HG02678 (cell line): ENCODE measurements around the gene FOXN1.

Experiments
- ATAC-seq: cut with Tn5 transposase; IDR thresholded peaks from one replicate; pipeline ENCODE4 v1.9.1; 2021; ENCODE audit warnings: mild to moderate bottlenecking, moderate library complexity; ENCODE audit not compliant: unreplicated experiment

The FOXN1 gene

GRCh38 chr17:28544402-28545140 lies 38.4 kb downstream of the FOXN1 start:
- ATAC-seq: no peak

DNA sequence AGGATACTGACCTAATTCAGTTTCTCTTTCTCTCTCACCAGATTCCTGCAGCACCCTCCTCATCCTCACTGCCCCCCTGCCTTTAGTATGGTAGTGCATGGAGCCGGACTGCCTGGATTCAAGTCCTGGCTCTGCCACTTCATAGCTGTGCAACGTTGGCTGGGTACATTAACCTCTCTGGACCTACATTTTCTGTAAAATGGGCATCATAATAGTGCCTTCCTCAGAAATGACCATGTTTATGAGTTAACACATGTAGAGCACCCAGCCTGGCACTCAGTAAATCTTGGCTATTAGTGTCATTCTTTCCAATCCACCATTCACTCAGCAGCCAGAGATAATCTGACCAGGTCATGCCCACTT lies 39.0 kb downstream of the FOXN1 start:
- ATAC-seq: no peak

DNA sequence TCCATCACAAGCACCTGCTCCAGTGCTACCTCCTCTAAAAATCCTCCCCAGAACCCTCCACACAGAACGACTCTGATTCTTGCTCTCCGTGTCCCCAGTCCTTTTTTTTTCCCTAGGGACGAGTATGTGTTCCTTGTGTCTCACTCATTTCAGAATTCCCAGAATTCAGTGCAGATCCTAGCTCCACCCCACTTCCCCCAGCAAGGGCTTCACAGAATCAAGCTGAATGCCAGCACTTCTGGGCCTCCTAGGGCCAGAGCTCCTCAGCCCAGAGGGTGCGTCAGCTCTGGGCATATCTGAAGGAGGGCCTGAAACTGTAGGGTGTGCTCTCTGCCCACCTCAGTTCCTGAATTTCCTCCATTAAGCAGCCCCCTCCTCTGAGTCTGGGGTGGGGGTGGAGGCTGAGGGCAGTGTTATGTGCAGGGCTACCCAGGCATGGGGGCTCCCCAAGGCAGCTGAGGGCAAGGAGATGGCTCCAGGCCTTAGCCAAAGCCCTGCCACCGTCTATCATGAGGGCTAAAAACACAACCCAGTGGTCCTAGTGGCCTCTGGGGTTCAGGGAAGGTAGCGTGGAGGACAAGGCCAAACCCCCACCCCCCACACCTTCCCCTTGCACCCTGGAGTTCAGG lies 39.8 kb downstream of the FOXN1 start:
- ATAC-seq: no peak

- ATAC-seq: no peak
These were observed 41.0 kb downstream of the FOXN1 start for GRCh38 chr17:28547096-28547622.

DNA sequence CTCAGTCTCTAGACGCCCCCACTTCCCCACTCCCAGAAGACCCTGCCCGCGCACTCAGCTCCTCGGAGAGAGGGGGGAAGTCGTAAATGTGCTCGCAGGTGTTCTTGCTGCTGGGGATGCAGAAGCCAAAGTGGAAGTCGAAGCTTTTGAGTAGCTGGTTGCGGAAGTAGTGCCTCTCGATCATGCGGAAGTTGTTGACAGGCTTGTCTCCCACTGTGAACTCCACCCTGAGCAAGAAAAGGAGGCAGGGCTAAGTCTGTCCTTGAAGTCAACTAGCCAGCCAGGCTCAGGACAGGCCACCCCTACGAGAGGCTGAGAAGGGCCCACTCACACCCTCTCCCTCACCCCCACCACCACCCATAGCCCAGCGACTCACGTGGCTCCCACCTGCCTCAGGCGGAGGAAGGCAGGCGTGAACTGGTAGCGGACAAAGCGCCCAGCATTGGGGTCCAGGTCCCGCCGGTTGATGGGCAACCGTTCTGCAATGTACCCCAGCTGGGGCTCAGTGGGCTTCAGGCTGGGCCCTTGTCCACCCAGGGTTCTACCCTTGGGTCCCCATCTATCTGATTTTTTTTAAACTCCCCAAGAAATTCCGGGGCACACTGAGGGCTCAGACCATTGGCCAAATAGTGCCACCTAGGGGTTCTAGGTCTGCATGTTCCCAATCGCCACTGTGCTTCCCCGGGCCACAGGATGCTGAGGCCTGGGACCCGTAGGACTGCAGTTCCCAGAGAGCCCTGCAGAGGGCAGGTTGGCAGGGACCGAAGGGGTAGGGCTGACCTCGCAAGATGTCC lies 41.7 kb downstream of the FOXN1 start:
- no peak for ATAC-seq

- no peak for ATAC-seq
These were observed 42.4 kb downstream of the FOXN1 start for GRCh38 chr17:28548417-28549130.

- ATAC-seq: peak; percentile 46
These were observed 43.3 kb downstream of the FOXN1 start for GRCh38 chr17:28549236-28550132.

DNA sequence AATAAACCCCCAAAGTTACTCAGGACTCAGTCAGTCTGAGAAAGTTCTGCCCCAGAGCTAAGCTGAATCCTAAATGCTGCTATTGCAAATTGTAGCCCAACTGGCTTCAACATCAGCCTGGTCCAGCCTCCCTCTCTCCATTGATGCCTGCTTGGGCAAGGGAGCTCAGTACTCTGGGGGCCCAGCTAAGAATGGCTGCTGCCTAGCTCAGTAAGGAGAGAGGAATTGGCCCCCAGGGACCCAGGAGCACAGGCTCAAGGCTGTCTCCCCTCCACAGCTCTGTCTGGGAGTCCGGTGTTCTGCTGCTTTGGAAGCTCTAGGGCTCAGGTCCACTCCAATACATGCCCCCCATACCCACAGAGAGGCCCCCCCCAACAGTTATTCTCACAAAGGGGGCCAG lies 44.7 kb downstream of the FOXN1 start:
- no peak for ATAC-seq

GRCh38 chr17:28551421-28552175 lies 45.5 kb downstream of the FOXN1 start:
- no peak for ATAC-seq

DNA sequence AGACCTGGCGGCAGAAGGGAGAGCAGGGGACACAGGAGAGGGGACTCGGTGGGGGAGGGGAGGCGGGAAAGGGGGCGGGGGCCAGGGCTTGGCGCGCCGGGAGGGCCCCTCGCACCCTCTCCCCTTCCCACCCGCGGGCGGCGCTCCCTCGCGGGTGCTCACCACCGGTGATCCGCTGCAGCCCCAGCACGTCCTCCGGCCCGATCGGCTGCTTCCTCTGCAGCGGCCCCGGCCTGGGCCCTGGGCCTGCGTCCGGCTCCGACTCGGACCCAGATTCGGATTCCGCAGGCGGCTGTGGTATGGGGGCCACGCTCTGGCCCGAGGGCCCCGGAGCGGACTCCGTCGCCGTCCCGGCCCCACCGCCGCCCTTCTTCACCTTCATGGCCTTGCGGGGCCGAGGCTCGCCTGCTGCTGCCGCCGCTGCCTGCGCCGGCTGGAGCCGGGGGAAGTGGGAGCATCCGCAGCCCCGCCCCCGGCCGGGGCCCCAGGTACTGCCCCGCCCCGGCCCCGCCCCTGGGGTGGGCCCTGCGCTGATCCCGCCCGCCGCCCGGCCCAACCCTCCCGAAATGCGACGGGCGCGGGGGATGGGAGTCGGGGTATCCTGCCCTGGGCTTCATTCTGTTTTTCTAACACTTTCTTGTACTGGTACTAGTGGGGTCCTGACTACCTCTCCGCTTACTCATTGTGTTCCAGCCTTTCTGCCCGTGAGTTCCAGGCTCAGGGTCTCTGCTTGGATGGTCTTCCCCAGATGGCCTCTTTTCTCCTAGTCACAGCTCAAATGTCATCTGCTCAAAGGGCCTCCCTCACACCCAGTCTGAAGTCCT lies 46.2 kb downstream of the FOXN1 start, which contains the start of gene UNC119:
Gene UNC119, minus strand, starts transcription at position 449 of the 824 bp plus-strand sequence. Its CDS starts 67 bp downstream, at position 382.
- ATAC-seq: peak; percentile 64

DNA sequence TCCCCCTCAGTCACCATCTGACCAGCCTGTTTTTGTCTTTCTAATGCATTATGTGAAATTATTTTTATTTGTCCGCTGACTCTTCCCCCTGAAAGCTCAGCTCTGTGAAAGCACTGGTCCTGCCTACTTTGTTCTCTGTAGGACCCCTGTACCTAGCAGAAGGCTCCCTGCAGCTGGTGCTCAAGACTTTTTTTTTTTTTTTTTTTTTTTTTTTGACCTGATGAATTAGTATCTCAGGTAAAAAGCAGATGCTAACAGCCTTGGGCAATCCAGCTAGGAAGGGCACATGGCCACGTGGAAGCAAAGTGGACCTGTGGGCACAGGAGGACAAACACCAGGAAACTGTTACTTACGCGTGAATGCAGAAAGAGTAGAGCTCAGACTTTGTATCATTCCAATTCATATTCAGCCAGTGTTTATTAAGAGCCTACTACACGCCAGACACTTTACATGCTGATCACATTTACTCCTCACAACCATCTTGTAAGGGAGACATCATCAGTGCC lies 46.9 kb downstream of the FOXN1 start:
- no peak for ATAC-seq

DNA sequence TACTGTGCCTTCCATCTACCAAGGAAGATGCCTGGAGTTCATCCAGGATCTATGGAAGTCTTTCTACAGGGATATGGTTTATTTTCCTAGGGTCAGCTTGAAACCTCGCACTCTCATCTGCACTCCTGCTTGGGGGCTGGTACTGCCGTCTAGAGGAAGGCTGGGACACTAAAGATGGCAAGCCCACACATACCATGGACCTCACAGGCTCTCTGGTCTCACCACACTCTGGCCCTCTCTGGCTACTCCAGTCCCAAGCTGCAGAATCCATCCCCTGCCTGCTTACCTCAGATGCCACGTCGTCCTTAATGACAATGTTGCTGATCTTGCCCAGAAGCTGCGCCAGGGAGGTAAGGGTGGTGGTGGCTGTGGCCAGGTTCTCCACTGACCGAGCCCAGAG lies 48.4 kb downstream of the FOXN1 start:
- no peak for ATAC-seq

- no peak for ATAC-seq
These were observed 48.9 kb downstream of the FOXN1 start for GRCh38 chr17:28555022-28555421.

- no peak for ATAC-seq
These were observed 57.3 kb downstream of the FOXN1 start for GRCh38 chr17:28563475-28563874.

GRCh38 chr17:28567604-28568003 lies 61.5 kb downstream of the FOXN1 start:
- no peak for ATAC-seq

- ATAC-seq: no peak
These were observed 63.3 kb downstream of the FOXN1 start for GRCh38 chr17:28569446-28569845.

GRCh38 chr17:28570716-28571360 lies 64.7 kb downstream of the FOXN1 start:
- peak; percentile 17 for ATAC-seq
